Stimulated activated CD8-positive, alpha-beta memory T cell treated with anti-CD3 and anti-CD28 coated beads, Interleukin-7, amount 100 ng/mL, for 4 hours (primary cell): ENCODE measurements around the gene DOCK4.

Experiments used
- DNase-seq, 2 donors: peaks; one replicate each; pipeline ENCODE4 v3.0.0-alpha.2; 2020; ENCODE audit warnings: low read depth in 2 of 2

DOCK4 gene

DNA sequence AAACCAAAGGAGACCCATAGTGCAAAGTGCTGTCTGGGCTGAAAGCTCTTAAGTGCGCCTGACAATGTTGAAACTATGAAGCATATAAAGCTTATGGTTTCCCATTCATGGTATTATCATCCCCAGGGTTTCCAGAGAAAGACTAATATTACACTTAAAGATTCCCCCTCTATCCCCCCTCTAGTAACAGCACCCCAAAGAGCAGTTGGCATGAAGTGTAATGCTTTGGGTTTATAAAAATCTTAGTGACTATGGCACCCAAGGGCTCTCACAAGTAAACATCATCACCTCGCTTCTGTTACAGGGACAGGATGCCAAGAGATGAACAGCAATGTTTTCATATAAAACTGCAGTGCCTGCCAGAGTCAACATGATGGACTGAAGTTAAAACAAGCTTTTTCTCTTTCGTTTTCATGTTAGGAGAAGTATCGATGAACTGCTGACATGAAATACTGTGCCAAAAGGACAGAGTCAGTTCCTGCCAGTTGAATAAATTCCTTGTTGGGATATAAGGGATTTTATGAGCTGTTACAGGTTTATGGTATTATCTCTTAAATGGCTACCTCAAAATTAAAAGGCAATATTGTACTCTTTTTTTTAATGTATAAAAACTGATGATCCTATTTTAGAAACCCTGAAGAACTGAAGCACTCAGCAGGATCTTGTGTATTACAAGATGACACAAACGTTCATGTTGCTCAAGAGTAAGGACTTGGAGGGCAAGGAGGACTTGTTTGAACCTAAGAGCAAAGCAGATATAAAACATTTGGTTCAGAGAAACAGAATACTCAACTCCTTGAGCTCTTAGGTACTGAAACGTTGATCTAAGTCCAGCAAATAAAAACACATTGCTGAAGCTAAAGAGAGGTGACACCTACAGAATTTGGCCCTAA, 440.2 kb downstream of the DOCK4 start:
- no peak for DNase-seq

DNA sequence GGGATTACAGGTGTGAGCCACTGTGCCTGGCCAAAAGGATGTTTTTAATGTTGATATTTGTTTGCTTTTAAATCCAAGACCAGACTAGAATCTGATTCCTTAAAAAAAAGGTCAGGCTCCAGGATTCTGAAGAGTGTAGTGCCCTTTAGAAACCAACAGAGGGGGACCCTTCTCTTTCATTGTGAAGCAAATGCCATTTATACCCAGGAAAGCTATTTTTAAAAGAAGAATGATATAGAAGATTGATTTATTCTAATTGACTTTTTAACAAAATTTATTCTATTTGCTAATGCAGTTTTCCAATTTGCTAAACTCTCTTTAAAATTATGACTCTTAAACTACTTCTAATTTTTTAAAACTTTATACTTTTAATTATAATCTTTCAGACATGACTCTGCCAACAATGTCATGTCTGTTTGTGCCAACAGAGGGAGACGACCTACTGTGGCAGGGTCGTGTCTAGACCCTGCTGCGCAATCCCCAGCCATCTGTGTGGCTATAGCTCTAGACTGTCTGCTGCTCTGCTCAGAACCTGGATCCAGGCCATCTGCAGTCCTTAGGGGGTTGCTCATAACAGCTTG, 442.9 kb downstream of the DOCK4 start:
- no peak for DNase-seq

DNA sequence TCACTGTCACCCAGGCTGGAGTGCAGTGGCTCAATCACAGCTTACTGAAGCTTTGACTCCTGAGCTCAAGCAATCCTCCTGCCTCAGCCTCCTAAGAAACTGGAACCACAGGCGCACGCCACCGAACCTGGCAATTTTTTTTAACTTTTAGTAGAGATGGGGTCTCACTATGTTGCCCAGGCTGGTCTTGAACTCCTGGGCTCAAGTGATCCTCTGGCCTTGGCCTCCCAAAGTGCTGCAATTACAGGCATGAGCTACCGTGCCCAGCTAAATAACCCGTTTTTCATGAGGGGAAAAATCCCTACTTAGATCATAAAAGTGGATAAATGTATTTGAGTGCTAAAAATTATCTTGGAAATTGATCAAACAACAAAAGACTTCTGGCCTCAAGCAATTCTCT, 443.4 kb downstream of the DOCK4 start:
- DNase-seq = no peak

DNA sequence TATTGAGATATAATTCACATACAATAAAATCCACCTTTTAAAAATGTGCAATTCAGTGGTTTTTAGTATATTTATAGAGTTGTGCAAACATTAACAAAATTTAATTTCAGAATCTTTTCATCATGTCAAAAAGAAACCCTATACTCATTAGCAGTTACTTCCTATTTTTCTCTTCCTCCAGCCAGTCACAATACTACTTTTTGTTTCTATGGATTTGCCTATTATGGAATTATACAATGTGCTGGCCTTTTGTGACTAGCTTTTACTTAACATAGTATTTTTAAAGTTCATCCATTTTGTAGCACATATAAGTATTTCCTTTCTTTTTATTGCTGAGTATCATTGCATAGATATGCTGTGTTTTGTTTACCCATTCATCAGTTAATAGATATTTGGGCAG, 444.0 kb downstream of the DOCK4 start:
- no peak for DNase-seq

DNA sequence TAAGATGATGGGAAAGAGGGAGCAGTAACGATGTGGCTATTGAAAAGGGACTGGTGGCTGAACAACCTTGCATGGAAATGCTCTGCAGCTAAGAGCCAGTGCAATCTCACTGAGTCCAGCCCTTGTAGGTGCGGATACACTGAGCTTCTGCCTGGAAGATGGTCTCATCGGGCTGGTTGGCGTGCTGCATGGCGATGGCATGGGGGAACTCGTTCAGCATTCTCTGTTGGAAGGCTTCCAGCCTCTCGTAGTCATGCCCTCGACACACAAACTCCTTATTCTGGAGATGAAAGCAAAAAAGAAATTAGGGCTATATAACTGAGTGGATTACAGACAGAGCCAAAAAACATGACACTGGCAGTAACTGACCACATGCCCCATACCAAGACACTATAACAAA, 446.2 kb downstream of the DOCK4 start:
- no peak for DNase-seq

DNA sequence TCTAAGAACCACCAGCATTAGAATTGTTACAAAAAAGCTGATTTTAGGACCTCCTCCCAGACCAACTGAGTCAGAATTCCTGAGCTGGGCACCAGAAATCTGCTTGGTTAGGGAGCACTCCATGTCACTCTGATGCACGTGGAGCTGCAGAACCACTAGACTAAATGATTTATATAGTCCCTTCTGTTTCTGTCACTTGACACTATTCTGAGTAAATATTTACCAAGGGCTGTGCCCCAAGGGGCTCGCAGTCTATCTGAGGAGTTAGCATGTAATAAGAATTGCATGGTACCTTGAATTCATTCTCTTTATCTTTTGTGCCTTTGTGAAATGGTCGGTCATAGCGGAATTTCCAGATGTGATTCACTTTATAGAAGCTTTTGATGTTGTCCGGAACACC, 447.9 kb downstream of the DOCK4 start:
- no peak for DNase-seq

DNA sequence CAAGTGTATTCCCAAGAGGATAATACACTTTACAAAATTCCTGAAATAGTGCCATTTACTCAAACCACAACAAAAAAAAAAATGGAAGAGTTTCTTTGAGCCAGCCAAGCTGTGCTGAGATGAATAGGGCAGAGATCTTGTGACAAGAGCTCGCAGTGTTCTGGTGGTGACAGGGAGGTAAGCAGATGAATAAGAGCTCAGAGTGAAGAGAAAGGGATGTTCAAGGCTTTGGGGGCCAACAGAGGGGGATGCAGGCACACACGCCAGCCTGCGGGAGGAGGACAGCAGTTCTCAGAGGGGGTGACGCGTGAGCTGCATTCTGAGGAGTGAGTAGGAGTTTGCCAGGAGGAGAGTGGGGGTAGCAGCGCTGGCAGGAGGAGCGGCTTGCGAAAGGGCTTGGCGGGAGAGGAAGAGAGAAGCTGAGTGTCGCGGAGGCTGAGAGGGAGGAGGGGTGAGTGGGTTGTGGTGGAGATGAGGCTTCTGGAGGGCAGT, 449.5 kb downstream of the DOCK4 start:
- DNase-seq = no peak

DNA sequence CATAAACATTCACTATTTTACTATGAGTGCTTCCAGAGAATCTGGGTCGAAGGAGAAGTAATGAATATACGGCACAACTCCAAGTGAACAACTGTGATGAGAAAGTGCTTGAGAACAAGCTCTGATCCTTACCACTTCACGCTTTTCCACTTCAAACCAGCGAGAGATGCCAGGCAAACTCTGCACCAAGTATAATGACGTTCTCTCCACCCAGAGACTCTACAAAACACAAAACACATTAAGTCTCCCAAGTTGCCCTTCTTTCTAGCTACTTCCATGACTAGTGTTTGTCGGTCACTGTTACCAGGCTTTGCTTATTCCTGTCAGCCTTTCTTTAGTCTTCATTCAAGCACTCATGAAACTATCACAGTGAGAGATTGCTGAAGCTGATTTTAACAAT, 450.8 kb downstream of the DOCK4 start:
- no peak for DNase-seq

DNA sequence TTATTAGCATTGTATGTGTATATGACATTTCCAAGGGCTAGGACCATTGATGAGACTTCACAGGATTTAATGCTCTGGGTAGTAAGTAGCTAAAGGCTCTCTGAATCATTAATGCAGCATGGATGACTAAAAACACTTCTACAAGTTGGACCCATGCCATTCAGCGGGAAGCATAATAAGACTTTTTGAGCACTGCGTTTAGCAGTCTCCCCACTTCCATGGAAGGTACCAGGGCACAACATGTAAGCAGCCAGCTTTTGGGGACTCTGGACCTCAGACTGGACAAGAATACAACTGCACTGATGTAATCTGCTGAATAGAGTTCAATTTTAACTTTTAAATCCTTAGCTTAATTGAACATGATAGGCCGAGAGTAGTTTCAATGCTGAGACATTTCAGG, 452.2 kb downstream of the DOCK4 start:
- no peak for DNase-seq

DNA sequence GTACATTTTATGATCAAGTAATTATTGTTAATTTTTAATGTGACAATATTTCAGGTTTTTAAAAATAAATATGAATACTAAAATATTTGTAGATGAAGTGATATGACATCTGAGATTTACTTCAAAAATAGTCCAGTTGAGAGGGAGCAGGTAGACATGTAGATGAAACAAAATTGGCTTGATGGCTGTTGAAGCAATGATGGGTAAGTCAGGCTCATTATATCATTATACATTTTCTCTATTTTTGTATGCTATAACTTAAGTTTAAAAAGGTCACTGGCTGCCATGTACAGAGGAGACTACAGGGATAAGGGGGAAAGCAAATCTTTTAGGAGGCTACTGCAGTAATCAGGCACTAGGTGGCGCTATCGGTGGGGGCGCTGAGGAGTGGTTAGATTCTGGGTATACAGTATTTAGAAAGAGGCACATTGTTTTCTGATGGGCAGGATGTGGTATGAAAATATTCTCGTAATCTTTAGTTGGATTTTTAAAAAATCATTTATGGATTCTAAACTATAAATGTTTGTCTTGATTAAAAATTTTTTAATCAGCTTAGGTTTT, 454.1 kb downstream of the DOCK4 start:
- DNase-seq = peak; percentile 1 to 25

DNA sequence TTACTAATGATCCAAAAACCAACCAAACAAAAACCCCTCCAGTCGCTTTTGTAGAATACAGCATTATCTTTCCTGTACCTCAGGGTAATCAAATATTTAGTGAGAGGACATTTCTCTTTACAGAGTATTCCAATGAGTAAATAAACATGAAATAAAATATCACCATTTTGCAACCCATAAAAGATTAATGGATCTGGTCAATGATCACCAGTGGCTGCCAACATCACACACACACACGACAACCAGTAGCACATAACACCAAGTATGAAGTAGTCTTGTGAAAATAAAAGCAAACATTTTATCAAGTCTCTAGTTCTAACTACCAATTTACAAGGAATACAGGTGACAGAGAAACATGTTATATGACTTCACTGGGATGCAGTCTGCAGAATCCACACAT, 455.3 kb downstream of the DOCK4 start:
- DNase-seq = no peak

DNA sequence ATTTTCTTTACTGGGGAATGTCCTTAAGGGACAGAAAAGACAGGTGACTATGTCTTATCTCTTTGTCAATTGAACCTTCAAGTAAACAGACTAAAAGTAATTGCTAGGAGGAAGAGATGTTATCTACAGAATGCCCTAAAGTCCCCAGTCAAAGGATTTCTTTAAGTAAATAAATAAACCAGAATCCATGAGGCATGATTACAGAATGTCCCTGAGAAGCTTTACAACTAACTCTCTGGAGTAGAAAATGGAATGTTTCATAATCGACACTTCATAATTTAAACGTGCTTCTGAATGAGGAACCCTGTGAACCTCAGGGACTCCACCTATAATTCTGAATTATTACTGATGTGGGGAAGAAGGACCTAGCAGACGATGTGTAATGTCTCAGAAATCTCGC, 456.0 kb downstream of the DOCK4 start:
- no peak for DNase-seq

DNA sequence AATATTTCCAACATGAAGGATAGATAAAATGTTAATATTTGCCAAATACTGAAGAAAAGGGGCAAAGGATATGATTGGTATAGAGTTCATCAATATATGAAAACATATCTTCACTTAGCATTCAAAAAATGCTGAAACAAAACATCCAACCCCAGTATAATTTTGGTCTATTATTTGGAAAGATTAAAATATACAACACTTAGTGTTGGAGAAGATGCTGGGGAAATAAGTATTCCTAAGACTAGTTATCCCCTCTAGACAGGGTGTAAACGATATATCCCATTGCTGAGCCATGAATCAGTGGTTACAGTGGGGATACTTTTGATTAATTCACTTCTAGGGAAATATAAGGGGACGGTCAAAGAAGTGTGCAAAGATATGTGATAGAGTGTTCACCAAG, 456.6 kb downstream of the DOCK4 start:
- no peak for DNase-seq

DNA sequence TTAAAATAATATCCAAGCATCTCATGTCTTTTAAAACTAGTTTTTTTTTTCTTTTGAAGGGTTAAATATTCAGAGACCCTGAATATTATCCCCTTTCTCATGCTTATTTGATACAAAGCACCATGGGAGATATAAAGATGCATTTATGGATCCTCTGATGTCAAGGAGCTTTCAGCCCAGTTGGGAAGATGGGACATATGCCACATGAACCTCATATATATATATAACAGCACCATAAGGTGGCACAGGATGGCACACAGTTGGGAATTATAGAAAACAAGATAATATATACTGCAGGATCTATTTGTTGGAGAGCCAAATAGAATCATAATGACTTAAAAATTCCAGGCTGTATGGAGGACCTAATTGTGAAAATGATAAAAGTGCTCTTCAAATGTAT, 458.5 kb downstream of the DOCK4 start:
- DNase-seq = no peak

DNA sequence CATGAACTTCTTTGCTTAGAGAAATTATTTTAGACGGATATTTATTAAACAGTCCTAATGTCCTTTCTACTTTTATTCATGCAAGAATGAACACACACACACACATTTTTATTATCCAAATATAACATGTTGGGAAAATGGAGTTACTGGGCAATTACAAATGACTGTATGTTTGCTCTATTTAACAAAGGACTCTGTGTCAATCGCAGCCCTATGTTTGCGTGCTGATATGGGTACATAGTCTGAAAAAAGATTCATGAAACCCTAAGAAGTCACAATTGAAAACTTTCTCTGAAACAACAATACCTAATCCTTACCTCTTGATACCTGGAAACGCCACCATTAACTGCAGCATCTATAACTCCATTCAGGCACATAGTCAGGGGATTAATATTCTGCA, 459.2 kb downstream of the DOCK4 start:
- no peak for DNase-seq

DNA sequence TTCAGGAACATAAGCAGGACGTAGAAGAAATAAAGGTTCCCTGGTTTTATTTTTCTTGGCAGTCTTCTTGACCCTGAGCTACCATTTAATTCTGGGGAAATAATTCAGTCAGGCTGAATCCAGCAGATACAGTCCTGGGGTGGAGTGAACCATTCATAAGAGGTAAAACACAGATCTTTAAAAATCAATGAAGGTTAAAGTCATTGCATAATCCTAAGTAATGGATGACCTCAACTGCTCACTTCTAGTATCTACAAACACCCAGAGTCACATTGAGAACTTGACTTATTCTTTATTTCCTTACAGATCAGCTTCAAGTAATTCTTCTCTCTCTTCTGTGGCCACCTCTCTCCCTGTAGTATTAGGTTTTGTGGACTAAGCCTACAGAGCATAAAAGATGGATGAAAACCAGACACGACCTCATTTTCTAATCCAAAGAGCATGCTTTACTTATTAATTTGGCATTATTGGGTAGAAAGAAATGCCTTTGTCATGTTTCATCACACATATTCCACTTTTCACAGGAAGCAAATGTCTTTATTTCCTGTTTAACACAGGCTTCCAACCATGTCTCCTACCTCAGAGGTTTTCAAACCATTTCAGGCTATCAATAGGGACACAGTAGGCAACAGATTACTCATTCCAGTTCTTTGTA, 461.6 kb downstream of the DOCK4 start:
- DNase-seq = no peak

DNA sequence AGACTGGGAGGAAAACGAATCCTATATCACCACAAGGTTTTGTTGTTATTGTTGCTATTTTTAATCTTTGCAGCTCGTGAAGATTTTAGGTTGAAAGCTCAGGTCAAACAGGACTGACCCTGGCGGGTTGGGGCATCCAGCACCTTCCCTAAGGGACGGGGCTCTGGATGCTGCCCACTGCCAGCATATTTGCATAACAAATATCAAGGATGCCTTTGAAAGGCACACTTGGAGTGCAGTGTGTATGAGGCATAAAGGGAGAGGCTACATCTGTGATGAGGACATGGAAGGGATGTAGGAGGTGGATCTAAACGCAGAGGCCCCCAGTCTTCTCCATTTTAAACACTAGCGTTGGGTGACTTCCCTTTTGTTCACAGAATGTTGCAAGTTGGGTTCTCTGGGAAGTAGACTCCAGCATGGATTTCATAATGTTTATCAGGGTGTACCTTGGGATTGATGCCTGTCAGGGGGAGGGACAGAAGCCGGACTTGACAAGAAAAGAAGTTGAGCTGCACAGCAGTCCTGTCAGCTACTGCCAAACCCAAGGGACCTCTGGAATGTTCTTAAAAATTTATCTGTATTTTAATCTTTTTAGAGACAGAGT, 462.9 kb downstream of the DOCK4 start:
- no peak for DNase-seq

DNA sequence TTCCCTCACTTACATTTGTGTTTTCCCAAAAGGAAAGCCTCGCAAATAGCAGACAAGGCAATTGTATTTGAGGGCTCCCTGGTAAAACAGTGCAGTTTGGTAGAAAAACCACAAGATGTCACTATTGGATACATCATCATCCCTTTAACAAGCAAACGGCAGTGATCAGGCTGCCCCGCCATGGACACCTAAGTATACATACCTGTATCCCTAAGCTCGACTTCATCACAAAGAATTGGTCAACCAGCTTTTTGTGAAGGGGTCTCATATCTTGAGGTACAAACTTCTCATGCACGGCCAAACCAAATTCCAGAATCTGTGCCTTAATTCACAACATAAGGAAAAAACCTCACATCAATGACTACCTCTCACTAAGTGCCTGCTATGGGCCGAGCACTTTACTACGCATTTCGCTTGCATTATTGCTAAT, 464.4 kb downstream of the DOCK4 start:
- DNase-seq = peak in 1 of 2 donors; percentile 2

DNA sequence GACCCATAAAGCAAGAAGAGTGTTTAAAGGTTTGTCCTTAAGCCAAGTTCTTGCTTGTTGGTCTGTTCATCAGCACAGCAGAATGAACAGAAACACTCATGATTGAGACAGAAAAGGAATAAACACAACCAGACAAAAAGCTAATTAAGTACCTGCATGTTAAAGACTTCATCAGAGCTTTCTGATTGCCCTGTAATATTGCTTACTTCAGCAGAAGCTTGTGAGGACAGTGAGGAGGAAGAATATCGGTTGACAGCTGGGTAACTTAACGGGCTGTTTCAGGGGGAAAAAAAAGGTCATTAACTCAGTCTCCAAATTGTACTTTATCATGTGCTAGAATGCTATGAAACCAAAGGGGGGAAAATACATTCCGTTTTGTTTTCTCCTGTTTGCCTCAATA, 465.3 kb downstream of the DOCK4 start:
- DNase-seq = no peak

DNA sequence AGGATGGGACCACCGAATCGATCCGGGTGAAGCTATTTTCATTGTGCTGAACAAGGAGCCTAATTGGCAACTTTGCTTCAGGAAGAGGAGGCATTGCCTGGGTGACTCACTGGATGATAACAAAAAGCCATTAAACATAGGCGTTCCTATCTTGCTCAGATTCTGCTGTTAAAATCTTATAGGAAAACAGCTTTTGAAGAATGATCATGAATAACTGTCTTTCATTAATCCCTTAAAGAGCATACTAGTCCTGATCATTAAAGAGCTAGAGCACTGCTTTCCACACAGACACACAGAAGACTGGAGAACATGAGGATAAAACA, 469.7 kb downstream of the DOCK4 start:
- no peak for DNase-seq

DNA sequence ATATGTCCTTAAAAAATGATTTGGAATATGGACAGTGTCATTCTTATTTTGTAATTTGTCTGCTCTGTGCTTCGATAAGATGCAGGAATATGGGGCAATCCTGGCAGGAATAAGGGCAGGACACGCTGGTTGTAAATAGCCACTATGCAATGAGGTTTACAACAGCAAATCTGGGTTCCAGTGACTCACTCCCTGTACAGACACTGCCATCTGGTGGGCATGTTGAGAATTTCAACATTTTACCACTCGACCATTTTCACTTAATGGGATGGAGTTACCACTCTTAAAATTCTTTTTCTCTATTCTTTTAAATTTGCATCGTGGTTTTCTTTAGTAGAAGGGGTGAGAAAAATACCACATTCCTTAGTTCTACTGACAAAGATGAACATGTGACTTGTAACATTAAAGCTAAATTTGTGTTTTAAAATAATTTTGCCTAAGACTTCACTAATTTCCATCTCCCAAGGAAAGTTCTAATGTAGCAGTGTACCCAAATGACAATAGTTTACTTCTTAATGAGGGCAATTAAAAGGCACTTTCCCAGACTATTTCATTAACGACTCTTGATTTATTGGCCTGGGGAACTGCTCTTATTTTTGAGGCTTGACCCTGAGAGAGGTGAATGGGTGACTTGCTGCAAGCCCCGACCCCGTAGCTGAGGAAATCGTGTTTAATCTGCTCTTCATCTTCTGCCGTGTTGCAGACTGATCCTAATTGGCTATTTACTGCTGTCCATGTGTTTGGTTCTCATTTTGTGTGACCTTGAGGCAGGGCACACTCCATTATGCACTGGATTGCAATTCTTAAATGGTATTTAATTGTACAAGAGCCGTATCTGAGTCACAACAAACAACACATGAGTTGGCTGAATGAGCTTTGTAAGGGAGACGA, 470.3 kb downstream of the DOCK4 start:
- peak in 1 of 2 donors; percentile 31 for DNase-seq
